Panc1 (cell line): ENCODE measurements around the gene NDRG4.

Experiments
- POLR2AphosphoS5 ChIP-seq: IDR thresholded peaks from 2 replicates; pipeline ENCODE4 v1.6.1; 2012; ENCODE audit warnings: mild to moderate bottlenecking, low read depth, low read length, moderate library complexity
- TF ChIP-seq, protein P1 (sequence below): fragments of 450-650 bp; IDR thresholded peaks from 2 replicates; pipeline ENCODE4 v1.5.1; 2017; ENCODE audit warnings: mild to moderate bottlenecking
- TF ChIP-seq, protein P2 (sequence below), 2 experiments: IDR thresholded peaks; 2 replicates each; pipeline ENCODE4 v1.6.1; 2011 to 2012; ENCODE audit warnings: low read depth in 2 of 2, control low read depth in 1 of 2, low read length in 1 of 2, mild to moderate bottlenecking in 1 of 2, moderate library complexity in 1 of 2; ENCODE audit not compliant: insufficient read depth in 1 of 2

DNA sequence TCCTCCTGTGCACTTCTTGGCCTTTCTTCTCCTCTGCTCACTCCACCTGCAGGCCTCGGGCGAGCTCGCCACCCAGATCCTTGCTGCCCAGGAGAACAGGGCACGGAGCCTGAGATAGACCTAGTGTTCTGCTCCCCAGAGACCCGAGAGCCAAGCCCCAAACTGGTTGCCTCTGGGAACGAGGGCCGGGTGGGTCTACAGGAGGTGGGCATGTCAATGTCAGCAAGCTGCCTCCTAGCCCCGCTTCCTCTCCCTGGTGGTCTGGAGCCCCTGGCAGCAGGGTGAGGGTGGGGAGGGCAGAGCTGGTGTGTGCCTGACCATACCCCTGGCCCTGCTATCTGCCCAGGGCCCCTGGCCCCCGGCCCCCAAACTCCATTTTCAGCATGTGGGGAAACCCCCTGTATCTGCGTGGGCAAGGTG, 841 bp upstream of the NDRG4 start:
- TF ChIP-seq, protein P1, sequence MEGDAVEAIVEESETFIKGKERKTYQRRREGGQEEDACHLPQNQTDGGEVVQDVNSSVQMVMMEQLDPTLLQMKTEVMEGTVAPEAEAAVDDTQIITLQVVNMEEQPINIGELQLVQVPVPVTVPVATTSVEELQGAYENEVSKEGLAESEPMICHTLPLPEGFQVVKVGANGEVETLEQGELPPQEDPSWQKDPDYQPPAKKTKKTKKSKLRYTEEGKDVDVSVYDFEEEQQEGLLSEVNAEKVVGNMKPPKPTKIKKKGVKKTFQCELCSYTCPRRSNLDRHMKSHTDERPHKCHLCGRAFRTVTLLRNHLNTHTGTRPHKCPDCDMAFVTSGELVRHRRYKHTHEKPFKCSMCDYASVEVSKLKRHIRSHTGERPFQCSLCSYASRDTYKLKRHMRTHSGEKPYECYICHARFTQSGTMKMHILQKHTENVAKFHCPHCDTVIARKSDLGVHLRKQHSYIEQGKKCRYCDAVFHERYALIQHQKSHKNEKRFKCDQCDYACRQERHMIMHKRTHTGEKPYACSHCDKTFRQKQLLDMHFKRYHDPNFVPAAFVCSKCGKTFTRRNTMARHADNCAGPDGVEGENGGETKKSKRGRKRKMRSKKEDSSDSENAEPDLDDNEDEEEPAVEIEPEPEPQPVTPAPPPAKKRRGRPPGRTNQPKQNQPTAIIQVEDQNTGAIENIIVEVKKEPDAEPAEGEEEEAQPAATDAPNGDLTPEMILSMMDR: no peak
- TF ChIP-seq POLR2AphosphoS5: no peak
- TF ChIP-seq, protein P2, sequence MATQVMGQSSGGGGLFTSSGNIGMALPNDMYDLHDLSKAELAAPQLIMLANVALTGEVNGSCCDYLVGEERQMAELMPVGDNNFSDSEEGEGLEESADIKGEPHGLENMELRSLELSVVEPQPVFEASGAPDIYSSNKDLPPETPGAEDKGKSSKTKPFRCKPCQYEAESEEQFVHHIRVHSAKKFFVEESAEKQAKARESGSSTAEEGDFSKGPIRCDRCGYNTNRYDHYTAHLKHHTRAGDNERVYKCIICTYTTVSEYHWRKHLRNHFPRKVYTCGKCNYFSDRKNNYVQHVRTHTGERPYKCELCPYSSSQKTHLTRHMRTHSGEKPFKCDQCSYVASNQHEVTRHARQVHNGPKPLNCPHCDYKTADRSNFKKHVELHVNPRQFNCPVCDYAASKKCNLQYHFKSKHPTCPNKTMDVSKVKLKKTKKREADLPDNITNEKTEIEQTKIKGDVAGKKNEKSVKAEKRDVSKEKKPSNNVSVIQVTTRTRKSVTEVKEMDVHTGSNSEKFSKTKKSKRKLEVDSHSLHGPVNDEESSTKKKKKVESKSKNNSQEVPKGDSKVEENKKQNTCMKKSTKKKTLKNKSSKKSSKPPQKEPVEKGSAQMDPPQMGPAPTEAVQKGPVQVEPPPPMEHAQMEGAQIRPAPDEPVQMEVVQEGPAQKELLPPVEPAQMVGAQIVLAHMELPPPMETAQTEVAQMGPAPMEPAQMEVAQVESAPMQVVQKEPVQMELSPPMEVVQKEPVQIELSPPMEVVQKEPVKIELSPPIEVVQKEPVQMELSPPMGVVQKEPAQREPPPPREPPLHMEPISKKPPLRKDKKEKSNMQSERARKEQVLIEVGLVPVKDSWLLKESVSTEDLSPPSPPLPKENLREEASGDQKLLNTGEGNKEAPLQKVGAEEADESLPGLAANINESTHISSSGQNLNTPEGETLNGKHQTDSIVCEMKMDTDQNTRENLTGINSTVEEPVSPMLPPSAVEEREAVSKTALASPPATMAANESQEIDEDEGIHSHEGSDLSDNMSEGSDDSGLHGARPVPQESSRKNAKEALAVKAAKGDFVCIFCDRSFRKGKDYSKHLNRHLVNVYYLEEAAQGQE (IDR thresholded peaks at IDR 0.05; ENCODE audit: insufficient read depth in 1 of 2, low read depth in 2 of 2, low read length in 1 of 2): no peak
